Limb (tissue), 2 donors: ENCODE results near the gene INPP5A.
"Not testable (repeated sequence)": the region's sequence is repeated elsewhere in the genome, so short reads cannot be mapped to it uniquely, and the experiment has no call there.

Source experiments
- DNase-seq, 2 donors: peaks; one replicate each; pipeline ENCODE4 v3.0.0-alpha.2; 2016; ENCODE audit errors: extremely low spot score in 2 of 2

The INPP5A gene

DNA sequence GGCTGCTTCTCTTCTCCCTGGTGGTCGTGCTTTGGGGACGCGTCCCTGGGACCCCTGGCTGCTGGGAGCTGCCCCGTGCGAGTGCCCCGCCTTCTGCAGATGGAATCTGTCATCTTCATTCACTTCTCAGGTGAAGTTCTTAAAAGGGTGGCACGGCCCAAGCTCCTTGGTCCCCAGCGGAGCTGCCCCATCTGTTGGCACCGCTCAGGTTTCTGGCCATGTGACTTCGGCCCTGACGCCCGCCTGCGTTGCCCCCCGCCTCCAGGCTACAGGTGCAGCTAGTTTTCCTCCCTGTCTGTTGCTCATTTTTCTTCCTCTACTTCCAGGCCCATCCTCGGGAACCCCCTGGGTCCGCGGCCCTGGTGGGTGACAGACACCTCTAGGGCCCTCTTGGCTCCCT, 255.2 kb downstream of the INPP5A start:
- DNase-seq: no peak

DNA sequence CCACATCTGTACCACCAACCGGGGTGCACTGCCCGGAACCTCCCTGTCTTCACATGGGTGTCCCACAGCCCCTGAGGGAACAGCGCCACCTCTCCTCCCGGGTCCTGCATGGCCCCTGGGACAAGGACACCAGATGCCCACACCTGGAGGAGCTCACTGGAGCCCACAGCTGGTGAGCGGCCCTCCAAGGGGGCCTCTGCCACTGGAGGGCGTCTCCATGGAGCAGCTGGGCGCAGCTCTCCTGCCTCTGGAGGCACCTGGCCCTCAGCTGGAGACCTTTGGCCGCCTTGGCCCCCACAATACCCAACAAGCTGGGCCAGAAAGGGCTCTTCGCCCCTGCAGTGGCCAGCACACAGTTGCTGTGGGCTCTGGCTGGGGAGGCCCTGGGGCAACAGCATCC, 255.6 kb downstream of the INPP5A start:
- DNase-seq: no peak

DNA sequence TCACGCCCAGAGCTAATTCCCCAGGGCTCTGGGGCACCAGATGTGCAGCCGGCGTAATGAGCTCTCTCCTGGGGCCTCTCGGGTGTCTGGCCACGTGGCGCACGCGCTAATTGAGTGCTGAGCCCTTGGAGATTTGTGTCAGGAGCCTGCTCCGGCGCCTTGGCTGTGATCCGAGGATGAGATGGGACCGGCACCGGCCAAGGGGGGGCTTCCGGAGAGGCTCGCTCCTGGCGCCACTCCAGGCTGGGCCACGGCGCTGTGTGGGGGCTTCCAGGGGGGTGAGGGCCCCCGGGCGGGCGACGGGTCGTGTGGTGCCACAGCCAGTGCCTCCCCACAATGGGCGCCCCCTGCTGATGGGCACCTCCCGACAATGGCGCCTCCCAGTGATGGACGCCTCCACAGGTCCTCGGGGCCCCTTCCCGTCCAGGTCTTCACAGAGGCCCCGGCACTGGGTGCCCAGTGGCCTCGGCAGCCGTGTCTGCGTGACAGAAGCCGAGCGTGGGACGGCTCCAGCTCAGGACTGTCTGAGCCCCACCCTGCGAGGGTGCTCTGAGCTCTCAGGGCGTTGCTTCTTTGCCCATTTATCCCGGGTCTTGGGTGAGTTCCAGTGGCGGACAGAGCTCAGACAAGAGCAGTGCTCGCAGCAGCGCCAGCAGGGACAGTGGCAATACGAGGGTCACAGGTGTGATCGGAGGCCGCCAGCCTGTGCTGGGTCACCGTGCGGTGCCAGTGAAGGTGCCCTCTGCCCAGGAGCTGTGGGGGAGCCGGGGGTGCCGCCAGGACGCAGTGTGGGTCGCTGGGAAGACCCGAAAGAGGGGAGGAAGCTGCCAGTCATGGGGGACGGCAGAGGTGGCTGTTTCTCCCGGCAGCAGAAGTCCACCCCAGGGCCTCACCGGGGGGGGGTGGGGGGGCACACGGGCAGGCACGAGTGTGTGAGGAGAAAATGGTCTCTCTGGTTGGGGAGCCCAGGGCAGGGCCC, 256.6 kb downstream of the INPP5A start:
- DNase-seq: peak in 1 of 2 donors; percentile 55

DNA sequence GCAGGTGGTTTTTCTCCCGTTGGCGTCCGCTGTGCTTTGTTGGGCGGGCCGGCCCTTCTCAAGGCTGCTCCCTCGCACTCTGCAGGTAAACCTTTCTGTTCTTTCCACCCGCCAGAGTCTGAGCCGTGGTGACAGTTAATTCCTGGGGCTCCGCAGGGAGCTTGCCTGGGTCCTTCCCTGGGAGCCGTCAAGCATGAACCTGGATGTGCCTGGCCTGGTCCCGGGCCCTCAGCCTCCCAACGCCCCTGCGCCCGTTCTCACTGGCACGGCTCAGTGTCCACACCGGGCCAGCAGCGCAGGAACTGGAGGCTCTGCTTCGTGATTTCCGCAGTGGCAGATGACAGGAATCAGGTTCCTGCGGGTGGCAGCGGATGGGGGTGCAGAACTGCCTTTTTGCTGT, 259.3 kb downstream of the INPP5A start:
- no peak for DNase-seq

DNA sequence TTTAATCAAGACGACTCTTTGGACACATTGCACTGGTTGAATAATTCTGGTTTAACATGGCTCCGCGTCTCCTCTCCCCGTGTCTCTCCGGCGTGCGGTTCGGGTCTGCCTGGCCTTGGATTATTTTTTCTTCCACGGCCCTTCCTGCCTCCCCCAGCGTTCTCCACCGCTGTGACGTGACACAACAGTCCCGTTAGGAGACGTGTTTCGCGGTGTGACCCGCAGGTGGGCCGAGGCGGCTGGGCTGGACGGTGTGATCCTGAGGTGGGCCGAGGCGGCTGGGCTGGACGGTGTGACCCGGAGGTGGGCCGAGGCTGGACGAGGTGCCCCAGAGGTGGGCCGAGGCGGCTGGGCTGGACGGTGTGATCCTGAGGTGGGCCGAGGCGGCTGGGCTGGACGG, 260.4 kb downstream of the INPP5A start:
- not testable (repeated sequence) for DNase-seq

DNA sequence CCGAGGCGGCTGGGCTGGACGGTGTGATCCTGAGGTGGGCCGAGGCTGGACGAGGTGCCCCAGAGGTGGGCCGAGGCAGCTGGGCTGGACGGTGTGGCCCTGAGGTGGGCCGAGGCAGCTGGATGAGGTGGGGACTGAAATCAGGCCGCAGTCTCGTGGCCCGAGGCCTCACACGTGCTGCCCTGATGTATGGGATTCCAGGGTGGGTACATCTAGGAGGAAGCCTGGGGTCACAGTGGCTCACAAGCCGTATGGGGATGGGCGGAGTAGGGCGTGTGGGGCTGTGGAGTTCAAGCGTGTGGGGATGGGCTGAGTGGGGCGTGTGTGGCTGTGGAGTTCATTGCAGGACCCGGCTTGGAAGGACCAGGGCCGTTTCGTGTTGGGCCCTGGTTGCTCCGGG, 260.8 kb downstream of the INPP5A start:
- no peak for DNase-seq

DNA sequence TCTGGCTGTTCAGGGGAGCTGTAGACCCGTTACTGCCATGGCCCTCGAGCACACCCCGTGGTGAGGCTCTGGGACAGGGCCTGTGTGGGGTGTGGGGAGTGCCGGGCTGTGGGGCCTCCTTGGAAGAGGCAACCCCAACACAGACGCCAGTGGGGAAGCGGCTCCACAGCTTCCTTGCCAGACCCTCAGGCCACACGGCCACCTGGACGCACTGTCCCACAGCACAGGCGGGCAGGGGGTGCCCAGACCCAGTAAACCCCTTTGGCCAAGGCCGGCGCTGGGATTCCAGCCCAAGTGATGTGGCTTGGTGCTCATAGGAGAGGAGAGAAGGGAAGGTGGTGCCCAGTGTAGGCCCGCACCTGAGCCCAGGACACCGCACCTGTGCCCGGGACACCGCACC, 261.3 kb downstream of the INPP5A start:
- DNase-seq: no peak

DNA sequence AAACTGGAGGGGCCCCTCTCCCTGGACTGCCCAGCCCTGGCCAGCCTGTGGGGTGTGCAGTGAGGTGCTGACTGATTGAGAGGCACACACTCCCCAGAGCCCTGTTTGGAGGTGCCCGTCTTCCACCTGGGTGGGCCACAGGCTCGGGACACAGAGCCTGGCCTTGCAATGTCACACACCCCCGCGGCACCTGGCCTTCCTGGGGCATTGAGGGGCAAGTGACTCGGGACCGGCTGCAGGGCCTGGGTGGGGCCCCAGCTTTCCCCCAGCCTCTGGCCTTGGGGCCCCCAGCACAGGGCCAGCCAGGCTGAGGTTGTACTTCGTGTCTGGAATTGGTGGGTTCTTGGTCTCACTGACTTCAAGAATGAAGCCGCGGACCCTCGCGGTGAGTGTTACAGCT, 262.3 kb downstream of the INPP5A start:
- no peak for DNase-seq

DNA sequence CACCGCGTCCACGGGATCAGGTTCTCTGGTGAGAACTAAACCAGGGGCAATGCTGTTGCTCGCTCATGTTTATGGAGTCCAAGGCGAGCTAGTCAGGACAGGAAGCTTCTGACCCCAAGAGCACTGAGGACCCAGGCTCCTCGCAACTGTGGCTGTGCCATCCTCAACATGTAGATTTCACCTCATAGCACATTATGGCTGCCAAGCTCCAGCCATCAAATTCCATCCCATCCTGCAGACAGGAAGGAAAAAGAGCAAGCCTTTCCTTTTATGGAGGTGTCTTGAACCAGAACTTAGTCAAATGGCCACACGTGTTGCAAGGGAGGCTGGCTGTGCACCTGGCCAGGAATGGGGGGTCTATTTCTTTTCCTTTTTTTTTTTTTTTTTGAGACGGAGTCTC, 264.5 kb downstream of the INPP5A start:
- no peak for DNase-seq

DNA sequence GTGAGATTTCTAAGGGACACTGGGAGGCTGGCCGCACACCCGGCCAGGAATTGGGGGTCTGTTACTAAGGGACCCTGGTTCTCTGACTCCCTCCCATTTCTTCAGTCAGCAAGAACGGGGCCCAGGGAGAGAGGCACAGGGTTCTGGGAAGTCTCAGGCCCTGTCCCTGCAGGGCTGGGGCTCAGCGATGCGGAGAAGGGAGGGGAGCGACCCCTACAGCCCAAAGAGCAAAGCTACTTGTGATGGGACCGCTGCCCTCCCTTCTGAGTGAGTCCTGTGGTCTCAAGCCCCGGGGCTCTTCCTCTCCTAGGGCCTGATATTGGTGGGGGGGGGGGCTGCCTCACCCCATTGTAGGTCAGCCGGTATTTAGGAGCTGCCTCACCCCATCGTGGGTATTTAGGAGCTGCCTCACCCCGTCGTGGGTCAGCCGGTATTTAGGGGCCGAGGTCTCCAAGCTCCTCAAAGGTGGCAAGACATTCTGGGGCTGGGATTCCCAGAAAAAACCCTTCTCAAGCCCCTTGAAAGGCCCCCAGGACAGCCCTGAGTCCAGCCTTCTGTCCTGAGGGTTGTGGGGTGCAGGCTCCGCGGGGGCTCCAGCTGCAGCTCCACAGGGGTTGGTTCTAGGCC, 265.2 kb downstream of the INPP5A start:
- no peak for DNase-seq

DNA sequence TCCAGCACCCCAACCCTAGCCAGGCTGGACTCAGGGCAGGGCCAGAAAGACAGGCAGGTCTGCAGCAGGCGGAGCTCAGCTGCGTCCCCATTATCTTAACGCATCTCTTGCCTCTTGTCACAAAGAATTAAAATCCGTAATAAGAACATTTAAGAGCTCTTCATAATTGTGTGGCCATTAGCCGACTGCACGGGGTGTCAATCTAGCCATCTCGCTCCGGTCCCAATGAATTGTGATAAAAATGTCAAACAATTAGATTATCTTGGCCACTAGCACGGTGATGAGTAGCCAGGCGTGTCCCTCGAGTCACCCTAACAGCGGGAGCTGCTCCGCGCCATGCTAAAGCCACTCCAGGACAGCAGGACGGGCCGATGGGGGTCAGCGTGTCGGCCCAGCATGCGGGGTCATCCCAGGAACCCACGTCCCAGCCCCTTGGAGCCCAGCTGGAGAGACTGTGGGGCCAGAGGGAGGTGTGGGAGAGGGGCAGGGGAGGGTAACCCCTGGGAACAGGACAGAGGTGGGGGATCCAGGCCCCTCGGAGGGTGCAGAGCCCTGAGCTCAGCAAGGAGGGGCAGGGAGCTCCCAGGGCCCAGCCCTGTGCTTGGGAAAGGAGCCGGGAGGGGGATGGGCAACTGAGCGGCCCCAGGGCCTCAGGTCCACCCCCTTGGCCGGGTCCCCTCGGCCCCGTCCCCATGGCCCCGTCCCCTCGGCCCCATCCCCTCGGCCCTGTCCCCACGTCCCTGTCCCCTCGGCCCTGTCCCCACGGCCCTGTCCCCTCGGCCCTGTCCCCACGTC, 266.0 kb downstream of the INPP5A start:
- DNase-seq: no peak

DNA sequence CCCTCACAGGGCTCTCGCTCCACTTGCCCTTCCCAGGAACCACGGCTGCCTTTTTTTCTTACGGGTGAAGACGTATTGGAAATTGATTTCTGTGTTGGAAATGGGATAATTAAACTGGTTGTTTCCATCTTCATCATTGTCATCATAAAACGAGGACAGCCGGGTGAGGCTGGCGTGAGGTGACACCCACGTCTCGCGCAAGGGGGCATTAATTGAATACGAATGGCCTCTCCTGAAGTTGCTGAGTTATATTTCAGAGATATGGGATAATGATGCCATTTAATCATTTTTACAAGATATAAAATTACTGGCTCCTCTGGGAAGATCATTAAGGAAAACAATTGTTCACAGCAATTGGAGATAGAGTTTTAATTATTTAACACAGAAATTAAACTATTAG, 266.7 kb downstream of the INPP5A start:
- no peak for DNase-seq

DNA sequence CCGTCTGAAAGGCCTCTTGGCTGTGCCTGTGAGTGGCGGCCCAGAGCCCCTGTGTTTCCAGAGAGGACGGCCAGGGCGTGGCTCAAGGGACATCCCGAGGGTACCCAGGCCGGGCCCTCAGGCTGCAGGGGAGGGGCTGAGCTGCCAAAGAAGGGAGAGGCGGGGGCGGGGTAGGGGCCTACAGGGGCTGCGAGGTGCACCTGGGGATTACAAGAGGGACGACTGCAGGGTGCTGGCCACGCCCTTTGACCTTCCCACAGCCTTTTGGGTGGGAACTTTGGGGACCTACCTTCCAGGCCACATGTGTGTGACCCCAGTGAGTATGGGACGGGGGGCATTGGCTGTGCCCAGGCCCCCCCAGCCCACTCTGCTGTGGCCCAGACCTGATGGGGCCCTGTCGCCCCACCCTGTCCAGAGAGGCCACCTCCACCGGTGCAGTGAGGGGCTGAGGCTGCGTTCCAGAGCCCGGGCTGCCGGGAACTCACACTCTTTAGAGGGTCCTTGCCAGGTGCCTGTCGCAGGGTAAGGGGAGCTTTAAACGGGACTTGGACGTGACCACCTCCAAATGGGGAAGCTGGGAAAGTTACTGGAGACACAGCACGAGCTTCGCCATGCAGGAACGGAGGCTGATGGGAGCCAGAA, 267.3 kb downstream of the INPP5A start:
- DNase-seq: no peak

DNA sequence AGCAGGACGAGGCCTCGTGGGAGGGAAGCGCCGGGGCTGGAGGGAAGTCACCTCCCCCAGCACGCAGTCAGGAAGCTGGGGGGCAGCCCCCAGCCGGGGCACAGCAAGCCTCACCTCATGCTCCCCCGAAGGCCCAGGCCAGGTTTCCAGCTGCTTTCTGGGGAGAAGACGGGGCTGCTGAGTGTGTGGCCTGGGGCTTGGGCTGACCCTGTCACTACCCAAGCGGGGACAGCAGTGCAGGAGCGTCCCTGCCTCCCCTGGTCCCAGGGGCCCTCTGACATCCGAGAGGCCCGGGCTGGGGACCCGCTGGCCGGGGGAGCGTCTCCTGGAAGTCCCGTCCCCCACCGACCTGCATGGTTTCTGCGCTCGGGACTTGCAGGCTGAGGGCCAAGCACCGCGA, 268.0 kb downstream of the INPP5A start:
- no peak for DNase-seq

DNA sequence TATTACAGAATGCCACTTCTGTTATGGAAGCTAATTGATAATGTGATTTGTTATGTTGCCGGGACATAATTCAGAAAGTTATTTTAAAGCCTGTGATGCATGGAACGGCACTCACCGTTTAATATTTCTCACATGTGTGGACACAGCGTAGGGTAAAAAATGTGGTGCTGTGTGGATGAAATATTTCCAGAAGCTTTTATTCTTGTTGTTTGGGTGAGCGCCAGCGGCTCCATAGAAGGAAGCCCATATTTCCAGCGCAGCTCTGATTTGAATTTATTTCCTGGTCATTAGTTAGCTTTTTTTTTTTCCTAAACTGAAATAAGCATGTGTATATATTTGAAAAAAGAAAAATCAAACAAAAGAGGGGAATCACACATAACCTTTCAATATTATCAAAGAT, 268.5 kb downstream of the INPP5A start:
- DNase-seq: peak in 1 of 2 donors; percentile 42

DNA sequence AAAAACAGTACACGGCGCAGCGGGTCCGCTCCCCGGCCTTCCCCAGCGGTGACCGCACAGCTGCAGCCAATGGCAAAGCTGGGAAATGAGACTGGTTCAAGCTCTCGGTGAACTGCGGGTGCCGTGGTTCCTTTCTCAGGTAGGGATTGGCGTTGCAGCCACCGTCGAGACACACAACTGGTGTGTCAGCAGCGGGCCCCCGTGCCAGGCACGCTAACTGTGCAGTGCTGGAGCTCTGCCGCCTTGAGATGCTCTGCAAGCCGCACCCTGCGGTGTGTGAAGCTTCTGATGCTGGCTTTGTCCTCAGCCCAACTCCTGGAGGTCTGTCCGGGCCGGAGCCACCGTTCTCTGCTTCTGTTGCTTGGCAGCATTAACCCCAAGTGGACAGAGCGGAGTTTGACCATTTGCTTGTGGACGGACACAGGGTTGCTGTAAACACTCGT, 269.0 kb downstream of the INPP5A start:
- no peak for DNase-seq

DNA sequence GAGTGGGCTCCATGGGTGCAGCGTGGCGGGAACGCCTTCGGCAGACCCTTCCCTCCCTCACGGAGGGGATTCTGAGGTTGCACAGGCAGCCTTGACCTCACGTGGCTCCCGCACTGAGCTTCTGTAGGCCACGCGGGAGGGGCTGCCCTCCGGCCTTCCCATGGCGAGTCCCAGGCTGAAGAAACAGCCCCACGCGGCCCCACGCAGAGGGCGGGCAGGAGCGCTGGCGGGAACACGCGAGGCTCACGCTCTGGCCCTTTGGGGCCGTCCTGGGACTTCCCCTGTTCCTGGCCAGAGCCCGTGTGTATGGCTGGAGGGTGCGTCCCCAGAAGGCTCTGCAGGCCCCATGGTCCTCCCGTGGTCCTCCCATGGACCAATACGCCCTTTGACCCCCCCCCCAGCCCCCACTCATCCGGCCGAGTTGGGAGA, 270.0 kb downstream of the INPP5A start:
- peak in 1 of 2 donors; percentile 26 for DNase-seq

DNA sequence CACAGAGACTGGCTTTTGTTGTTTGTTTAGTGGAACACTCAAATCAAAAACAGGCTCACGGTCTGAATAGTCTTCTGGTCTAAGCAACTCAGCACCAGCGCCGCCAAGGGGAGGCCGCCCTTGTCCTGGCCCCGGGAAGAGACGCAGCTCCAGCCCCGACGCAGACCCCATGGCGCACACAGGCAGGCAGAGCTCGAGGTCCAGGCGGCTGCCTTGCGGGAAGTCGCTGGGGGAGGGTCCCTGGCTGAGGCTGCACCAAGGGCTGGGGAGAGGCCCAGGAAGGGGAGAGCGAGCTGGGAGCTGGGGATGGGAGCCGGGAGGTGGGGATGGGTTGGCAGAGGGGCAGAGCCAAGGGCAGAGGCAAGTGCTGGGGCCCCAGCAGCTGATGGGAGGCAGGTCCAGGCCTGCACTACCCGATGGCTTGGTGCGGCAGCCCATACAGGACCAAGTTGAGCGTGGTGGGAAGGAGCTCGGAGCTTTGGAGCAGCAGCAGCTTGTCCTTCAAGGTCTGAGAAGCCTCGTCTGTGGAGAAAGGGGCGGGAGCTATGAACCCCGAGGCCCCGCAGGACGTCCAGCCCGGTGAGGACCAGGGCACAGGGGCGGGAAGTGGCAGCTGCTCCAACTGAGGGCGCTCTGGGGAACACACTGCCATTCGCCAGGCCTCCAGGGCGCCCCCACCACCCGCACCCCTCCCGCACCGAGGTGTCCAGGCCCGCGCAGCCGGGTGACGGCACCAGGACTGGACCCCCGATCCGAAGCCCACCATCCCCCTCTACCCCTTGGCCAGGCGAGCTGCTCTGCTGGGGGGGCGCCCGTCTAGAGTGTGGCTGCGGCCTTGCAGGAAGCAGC, 271.0 kb downstream of the INPP5A start:
- DNase-seq: peak in 1 of 2 donors; percentile 67

DNA sequence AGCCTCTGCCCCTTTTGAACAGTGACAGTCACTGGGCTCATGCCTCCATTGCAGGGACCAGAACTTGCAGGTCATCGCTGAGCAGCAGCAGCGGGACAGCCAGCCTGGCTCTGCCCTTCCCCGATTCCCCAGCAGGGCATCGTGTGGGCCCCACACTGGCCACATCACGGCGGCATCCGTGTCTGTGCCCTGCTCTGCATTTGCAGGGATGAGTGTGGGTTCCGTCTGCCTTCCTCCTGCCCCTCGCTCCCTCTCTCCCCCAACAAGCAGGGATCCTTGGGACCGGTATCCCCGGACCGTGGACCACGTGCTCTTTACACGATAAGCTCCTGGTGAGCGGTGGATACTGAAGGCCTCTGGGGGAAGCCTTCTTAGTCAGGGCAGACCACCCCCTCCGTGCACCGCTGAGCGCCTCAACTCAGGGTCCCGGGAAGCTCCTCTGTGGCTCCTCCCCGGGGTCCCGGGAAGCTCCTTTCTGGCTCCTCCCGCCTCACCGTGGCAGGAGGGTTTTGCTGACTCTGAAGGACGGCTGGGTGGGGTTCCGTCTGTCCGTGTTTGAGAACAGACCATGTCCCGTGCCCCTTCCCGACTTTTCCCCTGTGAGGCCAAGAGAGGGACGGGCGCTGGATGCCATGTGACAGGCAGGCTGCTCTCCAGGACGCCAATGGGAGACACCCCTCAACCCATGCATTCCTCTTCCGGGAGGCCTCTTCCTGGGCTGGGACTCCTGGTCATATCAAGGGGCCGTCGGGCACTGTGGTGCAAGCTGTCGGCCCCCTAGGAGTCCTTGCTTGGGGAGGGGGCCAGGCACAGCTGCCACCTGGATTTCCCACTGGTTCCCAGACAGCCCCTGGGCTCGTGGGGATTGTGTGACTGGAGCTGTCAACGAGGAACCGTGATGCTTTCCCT, 271.9 kb downstream of the INPP5A start:
- DNase-seq: peak in 1 of 2 donors; percentile 31
